Colonic mucosa (tissue), 4 donors: Measurements from ENCODE around the gene DNAH2. TPM values are rescaled to one million over a fixed set of nuclear protein-coding genes. Genes with fewer than 3 reads are reported as not detected.

ENCODE experiments used
- DNase-seq: peaks from one replicate; pipeline ENCODE4 v3.0.0-alpha.2; 2020
- H3K27ac ChIP-seq: fragments of 200-600 bp; one replicate; pipeline ENCODE4 v1.8.0; 2021
- H3K27me3 ChIP-seq: fragments of 200-600 bp; one replicate; pipeline ENCODE4 v1.8.0; 2021
- H3K36me3 ChIP-seq: fragments of 200-600 bp; one replicate; pipeline ENCODE4 v1.8.0; 2021
- H3K4me1 ChIP-seq: fragments of 200-600 bp; one replicate; pipeline ENCODE4 v1.8.0; 2021; ENCODE audit warnings: mild to moderate bottlenecking
- H3K4me3 ChIP-seq: fragments of 200-600 bp; one replicate; pipeline ENCODE4 v1.8.0; 2021
- H3K9ac ChIP-seq, 2 donors: one replicate each; pipeline ENCODE4 v1.7.0; 2013; ENCODE audit warnings: control low read depth in 2 of 2, low read depth in 2 of 2, low read length in 2 of 2
- H3K9me3 ChIP-seq: fragments of 200-600 bp; one replicate; pipeline ENCODE4 v1.8.0; 2021
- intact Hi-C: fragments of 100-400 bp; cut with DNase I; formaldehyde crosslinking; loops from one replicate; pipeline ENCODE4 v1.14.1; 2022
- total RNA-seq, 2 donors: library from RNA; stranded (reverse); fragmentation: NEBNext Ultra II Directional in 1 of 2; extraction: Animal tissue kit (Norgen Biotek cat#: 25700) in 1 of 2; gene quantifications; one replicate each; pipeline ENCODE4 v1.2.1, GENCODE V29; 2021
- TF ChIP-seq, protein P1 (sequence below): fragments of 200-600 bp; IDR thresholded peaks from one replicate; pipeline ENCODE4 v1.8.0; 2022; ENCODE audit warnings: antibody characterized with exemption, mild to moderate bottlenecking
- donor health status: healthy.
- donor health status: DM: no; HTN: no; CAD: no.
- donor health status: DM: no; HTN: no; CAD: no.

Gene DNAH2
- total RNA-seq, 2 donors from 2014 or later, result 0.32 to 0.62 TPM

DNA sequence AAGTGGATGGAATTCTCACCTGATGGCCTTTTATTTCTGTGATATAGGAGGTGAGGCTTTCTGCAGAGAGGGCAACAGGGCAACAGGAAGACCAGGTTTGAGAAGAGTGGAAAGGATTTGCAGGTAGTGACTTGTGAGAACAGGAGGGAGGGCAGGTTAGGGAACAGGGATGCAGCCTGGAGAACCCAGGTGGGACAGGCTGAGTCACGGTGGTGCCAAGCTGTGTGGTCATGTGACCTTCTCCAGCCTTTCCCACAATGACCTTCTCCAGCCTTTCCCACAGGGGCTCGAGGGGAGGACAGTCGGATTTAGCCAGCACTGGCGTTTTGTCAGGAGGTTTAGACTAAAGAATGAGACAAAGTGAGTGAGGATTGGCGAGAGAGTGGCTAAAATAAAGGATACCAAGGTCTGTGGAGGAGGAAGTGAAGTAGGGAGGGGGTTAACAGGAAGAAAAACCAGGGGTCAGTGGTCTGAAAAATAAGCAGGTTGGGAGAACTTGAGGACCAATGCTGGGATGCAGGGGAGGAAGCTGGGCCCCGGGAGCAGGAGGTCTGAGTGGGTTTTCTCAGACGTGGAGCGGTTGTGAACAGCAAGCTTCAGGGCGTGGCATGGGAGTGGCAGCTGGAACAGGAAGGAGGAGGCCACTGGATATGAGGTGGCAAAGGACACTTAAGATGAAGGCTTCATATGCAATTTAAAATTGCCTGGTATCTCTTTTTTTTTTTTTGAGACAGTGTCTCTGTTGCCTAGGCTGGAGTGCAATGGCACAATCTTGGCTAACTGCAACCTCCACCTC is 37.7 kb downstream of the DNAH2 start:
- intact Hi-C loops, result no loop called here
- no peak overlapping the region for H3K27ac ChIP-seq
- no peaks in the 10 kb centered on the region for H3K27me3 ChIP-seq
- no peaks in the 10 kb centered on the region for H3K36me3 ChIP-seq
- no peaks in the 10 kb centered on the region for H3K9me3 ChIP-seq
- TF ChIP-seq, protein P1, sequence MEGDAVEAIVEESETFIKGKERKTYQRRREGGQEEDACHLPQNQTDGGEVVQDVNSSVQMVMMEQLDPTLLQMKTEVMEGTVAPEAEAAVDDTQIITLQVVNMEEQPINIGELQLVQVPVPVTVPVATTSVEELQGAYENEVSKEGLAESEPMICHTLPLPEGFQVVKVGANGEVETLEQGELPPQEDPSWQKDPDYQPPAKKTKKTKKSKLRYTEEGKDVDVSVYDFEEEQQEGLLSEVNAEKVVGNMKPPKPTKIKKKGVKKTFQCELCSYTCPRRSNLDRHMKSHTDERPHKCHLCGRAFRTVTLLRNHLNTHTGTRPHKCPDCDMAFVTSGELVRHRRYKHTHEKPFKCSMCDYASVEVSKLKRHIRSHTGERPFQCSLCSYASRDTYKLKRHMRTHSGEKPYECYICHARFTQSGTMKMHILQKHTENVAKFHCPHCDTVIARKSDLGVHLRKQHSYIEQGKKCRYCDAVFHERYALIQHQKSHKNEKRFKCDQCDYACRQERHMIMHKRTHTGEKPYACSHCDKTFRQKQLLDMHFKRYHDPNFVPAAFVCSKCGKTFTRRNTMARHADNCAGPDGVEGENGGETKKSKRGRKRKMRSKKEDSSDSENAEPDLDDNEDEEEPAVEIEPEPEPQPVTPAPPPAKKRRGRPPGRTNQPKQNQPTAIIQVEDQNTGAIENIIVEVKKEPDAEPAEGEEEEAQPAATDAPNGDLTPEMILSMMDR, result no peak
- H3K4me3 ChIP-seq, result no peak overlapping the region
- DNase-seq, result peak; percentile 41
- no peak overlapping the region for H3K9ac ChIP-seq
- no peaks in the 10 kb centered on the region for H3K4me1 ChIP-seq

DNA sequence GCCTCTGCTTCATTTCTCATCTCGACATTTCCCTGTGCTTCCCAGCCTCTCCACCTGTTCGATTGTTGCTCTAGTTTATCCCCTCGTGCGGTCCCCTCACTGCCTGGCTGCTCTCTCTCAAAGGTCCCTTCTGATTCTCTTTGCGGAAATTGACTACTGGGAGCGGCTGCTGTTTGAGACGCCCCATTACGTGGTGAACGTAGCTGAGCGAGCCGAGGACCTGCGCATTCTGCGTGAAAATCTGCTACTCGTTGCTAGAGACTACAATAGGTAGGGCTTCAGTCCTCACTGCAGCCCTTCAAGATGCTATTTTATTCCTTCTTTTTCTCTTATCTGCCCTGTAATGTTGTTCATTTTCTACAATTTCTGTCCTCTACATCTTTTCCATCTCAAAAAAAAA is 39.4 kb downstream of the DNAH2 start:
- Histone ChIP-seq H3K4me1 (no peaks in the 10 kb centered on the region), H3K27me3 (no peaks in the 10 kb centered on the region), H3K4me3 (no peak overlapping the region), H3K9ac (no peak overlapping the region), H3K9me3 (no peaks in the 10 kb centered on the region), H3K27ac (no peak overlapping the region), H3K36me3 (no peaks in the 10 kb centered on the region)
- TF ChIP-seq, protein P1, result no peak
- intact Hi-C loops, result no loop called here
- no peak for DNase-seq

DNA sequence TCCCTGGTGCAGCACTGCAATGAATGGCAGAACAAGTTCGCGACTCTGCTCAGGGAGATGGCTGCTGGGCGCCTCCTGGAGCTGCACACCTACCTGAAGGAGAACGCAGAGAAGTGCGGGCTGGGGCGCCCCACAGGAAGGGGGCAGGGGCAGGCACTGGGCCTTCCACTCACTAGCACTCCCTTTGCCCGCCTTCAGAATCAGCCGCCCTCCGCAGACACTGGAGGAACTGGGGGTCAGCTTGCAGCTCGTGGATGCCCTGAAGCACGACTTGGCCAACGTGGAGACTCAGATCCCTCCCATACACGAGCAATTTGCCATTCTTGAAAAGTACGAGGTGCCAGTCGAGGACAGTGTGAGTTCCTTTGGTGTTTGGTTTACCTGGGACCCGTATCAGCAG is 46.4 kb downstream of the DNAH2 start:
- intact Hi-C loops, result no loop called here
- no peak overlapping the region for H3K4me3 ChIP-seq
- H3K27me3 ChIP-seq, result no peaks in the 10 kb centered on the region
- H3K27ac ChIP-seq, result no peak overlapping the region
- no peaks in the 10 kb centered on the region for H3K9me3 ChIP-seq
- no peak for DNase-seq
- TF ChIP-seq, protein P1, result no peak
- no peak overlapping the region for H3K9ac ChIP-seq
- no peaks in the 10 kb centered on the region for H3K36me3 ChIP-seq
- no peaks in the 10 kb centered on the region for H3K4me1 ChIP-seq

DNA sequence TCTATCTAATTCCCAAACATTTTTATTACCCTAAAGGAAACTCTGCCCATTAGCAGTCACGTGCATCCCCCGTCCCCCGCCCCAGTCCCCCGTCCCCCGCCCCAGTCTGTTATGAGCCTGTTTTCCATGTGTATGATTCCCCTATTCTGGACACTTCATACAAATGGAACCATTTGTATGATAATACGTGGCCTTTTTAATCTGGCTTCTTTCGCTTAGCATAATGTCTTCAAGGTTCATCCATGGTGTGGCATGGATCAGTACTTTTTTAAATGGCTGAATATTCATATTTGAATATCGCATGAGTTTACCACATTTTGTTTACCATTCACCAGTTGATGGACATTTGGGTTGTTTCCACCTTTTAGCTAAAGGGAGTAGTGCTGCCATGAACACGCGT is 49.5 kb downstream of the DNAH2 start:
- H3K9ac ChIP-seq, result no peak overlapping the region
- H3K4me1 ChIP-seq, result no peaks in the 10 kb centered on the region
- H3K27ac ChIP-seq, result no peak overlapping the region
- TF ChIP-seq, protein P1, result no peak
- intact Hi-C loops, result no loop called here
- DNase-seq, result no peak
- no peaks in the 10 kb centered on the region for H3K36me3 ChIP-seq
- no peak overlapping the region for H3K4me3 ChIP-seq
- H3K27me3 ChIP-seq, result no peaks in the 10 kb centered on the region
- H3K9me3 ChIP-seq, result no peaks in the 10 kb centered on the region

DNA sequence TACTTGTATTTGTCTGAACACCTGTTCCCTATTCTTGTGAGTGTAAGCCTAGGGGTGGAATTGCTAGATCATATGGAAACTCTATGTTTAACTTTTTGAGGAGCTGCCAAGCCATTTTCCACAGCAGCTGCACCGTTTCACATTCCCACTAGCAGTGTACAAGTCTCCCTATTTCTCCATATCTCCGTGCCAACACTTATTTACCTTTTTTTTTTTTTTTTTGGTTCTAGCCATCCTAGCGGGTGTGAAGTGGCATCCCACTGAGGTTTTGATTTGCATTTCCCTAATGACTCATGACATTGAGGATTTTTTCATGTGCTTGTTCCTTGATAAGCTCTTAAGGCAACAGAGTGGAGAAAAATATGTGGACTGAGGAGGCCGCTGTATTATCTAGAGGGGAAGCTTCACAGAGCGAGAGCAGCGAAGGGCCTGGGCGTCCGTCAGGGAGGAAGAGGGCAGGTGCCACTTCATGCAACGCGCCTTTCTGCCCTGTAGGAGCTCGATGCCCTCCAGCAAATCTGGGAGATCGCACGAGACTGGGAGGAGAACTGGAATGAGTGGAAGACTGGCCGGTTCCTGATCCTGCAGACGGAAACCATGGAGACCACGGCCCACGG is 50.0 kb downstream of the DNAH2 start:
- Histone ChIP-seq H3K27me3 (no peaks in the 10 kb centered on the region), H3K36me3 (no peaks in the 10 kb centered on the region), H3K9ac (no peak overlapping the region), H3K4me3 (no peak overlapping the region), H3K4me1 (no peaks in the 10 kb centered on the region), H3K9me3 (no peaks in the 10 kb centered on the region), H3K27ac (no peak overlapping the region)
- intact Hi-C loops, result no loop called here
- DNase-seq, result no peak
- TF ChIP-seq, protein P1, result no peak
